Effector memory CD4-positive, alpha-beta T cell (primary cell): ENCODE data around the gene PNLIPRP2.

Experiments used
- DNase-seq, 3 donors: peaks; one replicate each; pipeline ENCODE4 v3.0.0-alpha.2; 2020
- H3K27ac ChIP-seq: 2 replicates; pipeline ENCODE4 v1.7.0; 2013; ENCODE audit warnings: mild to moderate bottlenecking, low read length, moderate library complexity; ENCODE audit not compliant: insufficient read depth, poor library complexity, severe bottlenecking
- H3K27me3 ChIP-seq: replicated peaks from 2 replicates; pipeline ENCODE4 v1.7.0; 2013; ENCODE audit warnings: mild to moderate bottlenecking, low read length; ENCODE audit not compliant: insufficient read depth, control insufficient read depth, poor library complexity, severe bottlenecking
- H3K36me3 ChIP-seq: 2 replicates; pipeline ENCODE4 v1.7.0; 2013; ENCODE audit warnings: mild to moderate bottlenecking, low read length, moderate library complexity; ENCODE audit not compliant: control insufficient read depth, insufficient read depth
- H3K4me1 ChIP-seq: 2 replicates; pipeline ENCODE4 v1.7.0; 2013; ENCODE audit warnings: low read length, mild to moderate bottlenecking; ENCODE audit not compliant: control insufficient read depth, insufficient read depth, poor library complexity, severe bottlenecking
- H3K4me3 ChIP-seq: 2 replicates; pipeline ENCODE4 v1.7.0; 2013; ENCODE audit warnings: low read length, low read depth, mild to moderate bottlenecking; ENCODE audit not compliant: insufficient read depth, poor library complexity, severe bottlenecking
- H3K9me3 ChIP-seq: 2 replicates; pipeline ENCODE4 v1.7.0; 2013; ENCODE audit warnings: mild to moderate bottlenecking, low read length, moderate library complexity; ENCODE audit not compliant: control insufficient read depth

PNLIPRP2 gene

GRCh38 chr10:116676118-116676517, 55.4 kb downstream of the PNLIPRP2 start:
- no peaks in the 10 kb centered on the region for H3K36me3 ChIP-seq
- H3K4me3 ChIP-seq, result no peak overlapping the region
- no peak overlapping the region for H3K27ac ChIP-seq
- H3K4me1 ChIP-seq, result no peaks in the 10 kb centered on the region
- no peaks in the 10 kb centered on the region for H3K9me3 ChIP-seq
- H3K27me3 ChIP-seq, result no peaks in the 10 kb centered on the region
- no peak for DNase-seq

GRCh38 chr10:116676633-116677032, 55.9 kb downstream of the PNLIPRP2 start:
- no peaks in the 10 kb centered on the region for H3K36me3 ChIP-seq
- no peak overlapping the region for H3K27ac ChIP-seq
- H3K9me3 ChIP-seq, result no peaks in the 10 kb centered on the region
- no peaks in the 10 kb centered on the region for H3K4me1 ChIP-seq
- H3K27me3 ChIP-seq, result no peaks in the 10 kb centered on the region
- DNase-seq, result no peak
- H3K4me3 ChIP-seq, result no peak overlapping the region

GRCh38 chr10:116679351-116679750, 58.6 kb downstream of the PNLIPRP2 start:
- H3K9me3 ChIP-seq, result no peaks in the 10 kb centered on the region
- no peaks in the 10 kb centered on the region for H3K27me3 ChIP-seq
- no peaks in the 10 kb centered on the region for H3K36me3 ChIP-seq
- H3K4me3 ChIP-seq, result no peak overlapping the region
- no peak overlapping the region for H3K27ac ChIP-seq
- no peaks in the 10 kb centered on the region for H3K4me1 ChIP-seq
- no peak for DNase-seq

- no peaks in the 10 kb centered on the region for H3K4me1 ChIP-seq
- H3K9me3 ChIP-seq, result no peaks in the 10 kb centered on the region
- H3K27me3 ChIP-seq, result no peaks in the 10 kb centered on the region
- no peaks in the 10 kb centered on the region for H3K36me3 ChIP-seq
- H3K4me3 ChIP-seq, result no peak overlapping the region
- no peak overlapping the region for H3K27ac ChIP-seq
- no peak for DNase-seq
Observed at GRCh38 chr10:116683166-116683565, 62.4 kb downstream of the PNLIPRP2 start.

GRCh38 chr10:116683821-116684220, 63.1 kb downstream of the PNLIPRP2 start:
- Histone ChIP-seq H3K36me3 (no peaks in the 10 kb centered on the region), H3K27me3 (no peaks in the 10 kb centered on the region), H3K4me3 (no peak overlapping the region), H3K4me1 (no peaks in the 10 kb centered on the region), H3K9me3 (no peaks in the 10 kb centered on the region), H3K27ac (no peak overlapping the region)
- DNase-seq, result no peak

GRCh38 chr10:116684781-116685180, 64.0 kb downstream of the PNLIPRP2 start:
- H3K9me3 ChIP-seq, result no peaks in the 10 kb centered on the region
- no peaks in the 10 kb centered on the region for H3K36me3 ChIP-seq
- H3K27me3 ChIP-seq, result no peaks in the 10 kb centered on the region
- H3K4me1 ChIP-seq, result no peaks in the 10 kb centered on the region
- no peak overlapping the region for H3K4me3 ChIP-seq
- no peak overlapping the region for H3K27ac ChIP-seq
- DNase-seq, result no peak

- Histone ChIP-seq H3K4me1 (no peaks in the 10 kb centered on the region), H3K27ac (no peak overlapping the region), H3K9me3 (no peaks in the 10 kb centered on the region), H3K36me3 (no peaks in the 10 kb centered on the region), H3K27me3 (no peaks in the 10 kb centered on the region), H3K4me3 (no peak overlapping the region)
- no peak for DNase-seq
Observed at GRCh38 chr10:116685807-116686206, 65.1 kb downstream of the PNLIPRP2 start.

GRCh38 chr10:116686632-116687031, 65.9 kb downstream of the PNLIPRP2 start:
- Histone ChIP-seq H3K27me3 (no peaks in the 10 kb centered on the region), H3K36me3 (no peaks in the 10 kb centered on the region), H3K27ac (no peak overlapping the region), H3K9me3 (no peaks in the 10 kb centered on the region), H3K4me3 (no peak overlapping the region), H3K4me1 (no peaks in the 10 kb centered on the region)
- DNase-seq, result no peak

GRCh38 chr10:116687633-116688032, 66.9 kb downstream of the PNLIPRP2 start:
- Histone ChIP-seq H3K27me3 (no peaks in the 10 kb centered on the region), H3K4me3 (no peak overlapping the region), H3K4me1 (no peaks in the 10 kb centered on the region), H3K9me3 (no peaks in the 10 kb centered on the region), H3K27ac (no peak overlapping the region), H3K36me3 (no peaks in the 10 kb centered on the region)
- DNase-seq, result no peak

GRCh38 chr10:116688241-116688711, 67.5 kb downstream of the PNLIPRP2 start:
- Histone ChIP-seq H3K9me3 (no peaks in the 10 kb centered on the region), H3K27me3 (no peaks in the 10 kb centered on the region), H3K27ac (no peak overlapping the region), H3K36me3 (no peaks in the 10 kb centered on the region), H3K4me1 (no peaks in the 10 kb centered on the region), H3K4me3 (no peak overlapping the region)
- no peak for DNase-seq
